GM21515 (cell line): Measurements from ENCODE around the gene FAM171A2.

Source experiments
- ATAC-seq: cut with Tn5 transposase; IDR thresholded peaks from one replicate; pipeline ENCODE4 v1.9.1; 2021; ENCODE audit not compliant: unreplicated experiment

FAM171A2 gene

DNA sequence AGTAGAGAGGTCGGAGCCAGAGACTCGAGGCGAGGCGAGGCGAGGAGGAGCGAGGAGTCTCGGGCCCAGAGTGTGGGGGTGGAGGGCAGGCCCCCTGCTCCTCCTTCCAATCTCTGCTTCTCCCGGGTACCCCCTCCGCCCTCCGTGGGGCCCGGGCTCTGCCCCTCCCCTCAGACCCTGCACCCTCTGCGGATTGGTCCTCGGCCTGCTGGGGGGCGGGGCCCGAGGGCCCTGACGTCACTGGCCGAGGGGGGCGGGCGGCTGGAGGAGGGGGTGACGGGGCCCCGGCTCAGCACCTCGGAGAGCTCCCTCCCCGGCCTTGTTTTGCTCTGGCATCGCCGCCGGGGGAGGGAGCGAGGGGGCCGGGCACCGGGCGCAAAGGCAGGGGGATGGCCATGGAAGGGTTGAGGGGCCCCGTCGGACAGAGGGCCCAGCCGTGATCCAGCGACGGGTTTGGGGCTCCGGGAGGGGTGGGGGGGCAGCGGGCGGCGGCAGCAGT is 55.3 kb downstream of the FAM171A2 start, which contains the start of gene RUNDC3A:
Gene RUNDC3A, plus strand, starts transcription at position 282 of the 499 bp plus-strand sequence. CDS start 232 bp downstream, outside the sequence.
- no peak for ATAC-seq

DNA sequence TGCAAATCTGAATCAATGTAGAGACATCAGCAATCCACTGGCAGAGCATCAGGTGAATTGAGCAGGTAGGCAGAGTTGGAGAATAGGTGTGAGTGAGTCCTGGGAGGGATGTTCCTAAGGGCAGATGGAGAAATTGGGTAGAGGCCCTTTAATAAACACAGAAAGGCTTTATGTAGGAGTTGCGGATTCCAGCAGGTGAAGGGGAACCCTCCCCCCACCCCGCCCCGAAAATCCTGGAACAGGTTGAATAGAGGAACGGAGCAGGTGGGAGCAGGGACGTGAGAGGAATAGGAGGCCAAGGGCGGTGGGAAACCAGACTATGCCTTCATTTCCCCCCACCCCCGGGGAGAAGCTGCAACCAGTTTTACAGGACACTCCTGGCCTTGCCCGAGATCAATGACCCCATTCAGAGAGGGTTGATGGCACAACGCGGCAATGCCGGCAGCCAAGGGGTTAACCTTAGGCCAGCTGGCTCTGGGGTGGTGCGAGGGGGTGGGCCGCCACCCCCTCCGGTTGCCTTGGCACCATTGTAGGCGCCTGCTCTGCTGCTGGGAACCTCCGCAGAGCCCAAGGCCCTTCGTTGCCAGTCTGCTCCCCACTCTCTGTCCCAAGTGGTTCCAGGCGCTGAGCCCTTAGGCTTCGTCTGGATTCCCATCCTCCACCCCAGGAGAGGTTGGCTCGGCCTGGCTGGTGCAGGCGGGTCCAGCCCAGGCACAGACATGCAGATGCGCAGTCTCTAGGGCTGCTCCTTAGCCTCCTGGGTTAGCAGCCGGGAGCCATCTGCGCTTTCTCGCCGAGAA is 56.1 kb downstream of the FAM171A2 start:
- no peak for ATAC-seq

DNA sequence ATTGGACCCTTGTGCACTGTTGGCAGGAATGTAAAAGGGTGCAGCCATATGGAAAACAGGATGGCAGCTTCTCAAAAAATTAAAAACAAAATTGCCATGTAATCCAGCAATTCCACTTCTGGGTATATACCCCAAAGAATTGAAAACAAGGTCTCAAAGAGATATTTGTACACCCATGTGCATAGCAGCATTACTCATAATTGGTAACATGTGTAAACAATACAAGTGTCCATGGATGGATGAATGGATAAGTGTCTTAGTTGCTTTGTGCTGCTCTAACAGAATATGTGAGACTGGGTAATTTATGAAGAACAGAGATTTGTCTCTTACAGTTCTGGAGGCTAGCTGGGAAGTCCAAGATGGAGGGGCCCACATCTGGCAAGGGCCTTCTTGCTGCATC is 59.0 kb downstream of the FAM171A2 start:
- no peak for ATAC-seq
